Central memory CD8-positive, alpha-beta T cell (primary cell): ENCODE measurements around the gene RPP21.

Experiments used
- ATAC-seq: fragments of 150-1000 bp; cut with Tn5 transposase; replicated peaks from 2 replicates; pipeline ENCODE4 v1.10.0; 2022; ENCODE audit warnings: mild to moderate bottlenecking, moderate FRiP score, moderate number of reproducible peaks; ENCODE audit not compliant: poor library complexity, severe bottlenecking; ENCODE audit errors: extremely low read depth
- DNase-seq, 2 donors: peaks; one replicate each; pipeline ENCODE4 v3.0.0; 2021; ENCODE audit warnings: low spot score in 2 of 2
- H3K27ac Mint-ChIP-seq: one replicate; pipeline ENCODE4 v1.8.0; 2022; ENCODE audit warnings: low read depth, mild to moderate bottlenecking, moderate library complexity, mixed read lengths
- H3K27me3 Mint-ChIP-seq: one replicate; pipeline ENCODE4 v1.8.0; 2022; ENCODE audit warnings: mixed read lengths
- H3K36me3 Mint-ChIP-seq: one replicate; pipeline ENCODE4 v1.8.0; 2022; ENCODE audit warnings: mild to moderate bottlenecking, moderate library complexity, mixed read lengths; ENCODE audit not compliant: insufficient read depth
- H3K4me1 Mint-ChIP-seq: one replicate; pipeline ENCODE4 v1.8.0; 2022; ENCODE audit warnings: mixed read lengths
- H3K4me3 Mint-ChIP-seq: one replicate; pipeline ENCODE4 v1.8.0; 2022; ENCODE audit warnings: mild to moderate bottlenecking, moderate library complexity, mixed read lengths
- H3K9me3 Mint-ChIP-seq: one replicate; pipeline ENCODE4 v1.8.0; 2022; ENCODE audit warnings: mixed read lengths

Gene RPP21

GRCh38 chr6:30322527-30323501 lies 22.1 kb upstream of the RPP21 start:
- no peaks in the 10 kb centered on the region for H3K27me3 Mint-ChIP-seq
- H3K27ac Mint-ChIP-seq: peak overlapping the region; percentile 65
- H3K9me3 Mint-ChIP-seq: no peaks in the 10 kb centered on the region
- peak overlapping the region; percentile 74 for H3K4me3 Mint-ChIP-seq
- DNase-seq (no peak), ATAC-seq (no peak)
- peaks cover 29% of the 10 kb centered on the region for H3K36me3 Mint-ChIP-seq
- H3K4me1 Mint-ChIP-seq: peaks cover 90% of the 10 kb centered on the region

DNA sequence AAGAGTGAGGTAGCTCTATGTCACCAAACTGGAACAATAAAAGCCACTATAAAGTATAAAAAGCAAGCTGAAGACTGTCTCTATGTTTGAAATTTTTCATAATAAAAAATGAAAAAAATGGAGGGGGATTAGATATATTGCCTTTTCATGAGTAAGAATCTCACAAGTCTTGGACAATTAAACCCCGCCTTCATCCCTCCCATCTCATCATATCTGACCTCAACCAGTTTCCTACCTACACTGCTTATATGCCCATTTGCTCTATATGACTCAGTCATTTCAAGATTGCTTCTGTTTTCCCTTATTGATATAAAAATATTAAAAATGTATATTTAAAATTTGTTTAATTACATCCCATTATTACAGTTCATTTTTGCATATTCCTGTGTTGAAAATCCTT lies 21.1 kb upstream of the RPP21 start:
- H3K36me3 Mint-ChIP-seq: peaks cover 34% of the 10 kb centered on the region
- no peaks in the 10 kb centered on the region for H3K9me3 Mint-ChIP-seq
- H3K4me3 Mint-ChIP-seq: peak overlapping the region; percentile 92
- peaks cover 87% of the 10 kb centered on the region for H3K4me1 Mint-ChIP-seq
- H3K27me3 Mint-ChIP-seq: no peaks in the 10 kb centered on the region
- DNase-seq (no peak), ATAC-seq (no peak)
- peak overlapping the region; percentile 25 for H3K27ac Mint-ChIP-seq

- peak overlapping the region; percentile 92 for H3K4me3 Mint-ChIP-seq
- no peaks in the 10 kb centered on the region for H3K9me3 Mint-ChIP-seq
- H3K36me3 Mint-ChIP-seq: peaks cover 41% of the 10 kb centered on the region
- peak overlapping the region; percentile 98 for H3K27ac Mint-ChIP-seq
- DNase-seq: no peak
- peaks cover 79% of the 10 kb centered on the region for H3K4me1 Mint-ChIP-seq
- H3K27me3 Mint-ChIP-seq: no peaks in the 10 kb centered on the region
- peak; percentile 70 for ATAC-seq
Measured at GRCh38 chr6:30325150-30325872, 19.6 kb upstream of the RPP21 start.

DNA sequence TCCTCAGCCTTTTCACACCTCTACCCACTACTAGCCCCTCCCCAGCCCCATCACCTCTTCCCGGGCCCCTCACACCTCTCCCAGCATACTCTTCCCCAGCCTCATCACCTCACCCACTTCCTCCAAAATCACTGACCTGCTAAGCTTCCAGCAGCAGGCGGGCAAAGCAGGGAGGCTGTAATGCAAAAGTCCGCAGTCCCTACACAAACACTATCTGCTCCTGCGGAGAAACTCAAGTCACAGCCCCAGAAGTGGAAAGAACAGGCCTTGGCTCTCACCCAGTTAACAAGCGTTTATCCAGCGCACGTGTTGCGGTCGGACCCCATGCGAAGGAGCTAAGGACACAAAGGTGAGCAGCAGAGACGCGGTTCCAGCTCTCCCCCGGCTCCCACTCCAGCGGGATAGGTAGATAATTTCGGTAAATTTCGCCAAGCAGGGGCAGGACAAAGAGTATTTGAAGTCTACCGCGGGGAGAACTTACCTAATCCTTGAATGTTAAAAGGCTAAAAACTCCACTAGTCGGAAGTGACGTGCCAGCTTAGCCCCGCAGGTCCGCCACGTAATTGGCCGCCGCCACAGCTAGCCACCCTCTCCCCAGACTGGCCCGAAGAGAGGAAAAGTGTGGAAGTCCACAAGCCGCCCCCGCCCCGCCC lies 19.0 kb upstream of the RPP21 start:
- Mint-ChIP-seq H3K27ac (peak overlapping the region; percentile 98), H3K4me3 (peak overlapping the region; percentile 92), H3K9me3 (no peaks in the 10 kb centered on the region), H3K27me3 (no peaks in the 10 kb centered on the region), H3K4me1 (peaks cover 72% of the 10 kb centered on the region), H3K36me3 (peaks cover 42% of the 10 kb centered on the region)
- ATAC-seq: peak; percentile 54
- peak; percentile 67 to 85 for DNase-seq

DNA sequence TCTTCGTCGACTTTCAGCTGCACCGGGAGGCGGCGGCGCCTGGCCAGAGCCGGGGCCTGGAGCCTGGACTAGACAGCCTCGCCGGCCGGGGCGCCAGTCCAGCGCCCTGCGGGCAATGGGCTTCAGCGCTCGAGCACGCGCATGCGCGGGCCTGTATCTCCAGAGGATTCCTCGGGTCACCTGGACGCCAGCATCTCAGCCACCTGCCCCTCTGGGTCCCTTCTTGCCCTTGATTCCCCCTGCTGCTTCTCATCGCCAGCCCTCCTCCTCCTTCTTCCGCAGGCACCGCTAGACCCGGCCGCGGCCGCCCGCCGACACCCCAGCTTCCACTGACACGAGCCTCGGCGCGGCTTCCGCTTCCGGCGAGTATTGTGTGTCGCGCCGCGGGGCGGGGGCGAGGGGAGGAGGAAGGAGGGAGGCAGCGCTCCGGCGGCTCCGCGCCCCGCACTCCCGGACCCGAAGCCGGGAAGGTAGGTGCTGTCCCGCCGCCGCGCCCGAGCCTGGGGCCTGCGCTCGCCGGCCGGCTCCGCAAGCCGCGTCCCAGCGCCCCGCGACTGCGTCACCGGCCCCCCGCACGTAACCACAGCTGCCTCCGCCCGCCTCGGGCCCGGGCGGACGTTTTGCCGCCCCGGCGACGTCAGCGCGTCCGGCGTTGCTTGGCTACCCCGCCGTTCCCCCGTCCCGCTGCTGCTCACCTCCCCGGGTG lies 18.3 kb upstream of the RPP21 start, which contains the start of gene TRIM39:
TSS of gene TRIM39 (plus strand) at position 402 of the 706 bp plus-strand sequence. CDS start 2,391 bp downstream, outside the sequence.
- no peaks in the 10 kb centered on the region for H3K9me3 Mint-ChIP-seq
- peaks cover 48% of the 10 kb centered on the region for H3K36me3 Mint-ChIP-seq
- DNase-seq: peak; percentile 81 to 87
- peak within 1 kb of the TSS; percentile 92 for H3K4me3 Mint-ChIP-seq
- peak within 1 kb of the TSS; percentile 98 for H3K27ac Mint-ChIP-seq
- H3K27me3 Mint-ChIP-seq: no peaks in the 10 kb centered on the region
- ATAC-seq: peak; percentile 59
- peaks cover 66% of the 10 kb centered on the region for H3K4me1 Mint-ChIP-seq

DNA sequence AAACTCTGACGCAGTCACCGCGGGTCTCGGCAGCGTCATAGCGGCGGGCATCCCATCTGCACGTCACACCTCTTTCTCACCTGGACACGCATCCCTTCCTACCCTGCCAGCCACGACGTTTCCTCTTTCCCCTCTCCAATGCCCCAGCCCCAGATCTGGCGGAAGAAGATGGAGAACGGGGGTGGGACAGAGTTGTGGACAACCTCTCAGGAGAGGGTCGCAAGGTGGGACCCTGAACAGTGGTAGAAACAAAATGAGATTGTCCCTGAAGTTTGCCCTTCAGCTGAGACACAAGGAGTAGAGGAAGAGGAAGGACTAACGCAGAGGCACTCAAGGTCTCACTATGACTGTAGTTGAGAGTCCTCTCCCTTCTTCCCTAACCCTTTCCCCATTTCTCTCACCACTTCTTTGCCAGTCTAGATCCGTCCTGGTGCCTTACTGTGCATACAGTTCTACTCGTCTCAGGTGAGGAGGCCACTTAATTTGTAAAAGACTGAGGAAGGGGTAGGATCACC lies 17.7 kb upstream of the RPP21 start:
- H3K4me3 Mint-ChIP-seq: peak overlapping the region; percentile 92
- H3K4me1 Mint-ChIP-seq: peaks cover 60% of the 10 kb centered on the region
- peaks cover 50% of the 10 kb centered on the region for H3K36me3 Mint-ChIP-seq
- H3K27me3 Mint-ChIP-seq: no peaks in the 10 kb centered on the region
- no peak for DNase-seq
- peak overlapping the region; percentile 98 for H3K27ac Mint-ChIP-seq
- no peaks in the 10 kb centered on the region for H3K9me3 Mint-ChIP-seq
- no peak for ATAC-seq

GRCh38 chr6:30328397-30328796 lies 16.6 kb upstream of the RPP21 start:
- no peaks in the 10 kb centered on the region for H3K27me3 Mint-ChIP-seq
- H3K4me3 Mint-ChIP-seq: peak overlapping the region; percentile 92
- peaks cover 53% of the 10 kb centered on the region for H3K4me1 Mint-ChIP-seq
- no peak for DNase-seq
- ATAC-seq: no peak
- peaks cover 55% of the 10 kb centered on the region for H3K36me3 Mint-ChIP-seq
- H3K27ac Mint-ChIP-seq: peak overlapping the region; percentile 98
- H3K9me3 Mint-ChIP-seq: no peaks in the 10 kb centered on the region

DNA sequence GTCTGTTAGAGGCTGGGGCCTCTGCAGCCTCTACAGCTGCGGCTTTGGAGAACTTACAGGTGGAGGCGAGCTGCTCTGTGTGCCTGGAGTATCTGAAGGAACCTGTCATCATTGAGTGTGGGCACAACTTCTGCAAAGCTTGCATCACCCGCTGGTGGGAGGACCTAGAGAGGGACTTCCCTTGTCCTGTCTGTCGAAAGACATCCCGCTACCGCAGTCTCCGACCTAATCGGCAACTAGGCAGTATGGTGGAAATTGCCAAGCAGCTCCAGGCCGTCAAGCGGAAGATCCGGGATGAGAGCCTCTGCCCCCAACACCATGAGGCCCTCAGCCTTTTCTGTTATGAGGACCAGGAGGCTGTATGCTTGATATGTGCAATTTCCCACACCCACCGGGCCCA lies 15.6 kb upstream of the RPP21 start:
- Mint-ChIP-seq H3K4me1 (peaks cover 44% of the 10 kb centered on the region), H3K36me3 (peaks cover 65% of the 10 kb centered on the region)

GRCh38 chr6:30331981-30332380 lies 13.0 kb upstream of the RPP21 start:
- H3K36me3 Mint-ChIP-seq: peaks cover 63% of the 10 kb centered on the region

More for the DNA sequence above, 15.6 kb upstream of the RPP21 start:
- H3K4me3 Mint-ChIP-seq: no peak overlapping the region
- H3K27me3 Mint-ChIP-seq: no peaks in the 10 kb centered on the region
- no peak overlapping the region for H3K27ac Mint-ChIP-seq
- ATAC-seq (no peak), DNase-seq (no peak)
- no peaks in the 10 kb centered on the region for H3K9me3 Mint-ChIP-seq

DNA sequence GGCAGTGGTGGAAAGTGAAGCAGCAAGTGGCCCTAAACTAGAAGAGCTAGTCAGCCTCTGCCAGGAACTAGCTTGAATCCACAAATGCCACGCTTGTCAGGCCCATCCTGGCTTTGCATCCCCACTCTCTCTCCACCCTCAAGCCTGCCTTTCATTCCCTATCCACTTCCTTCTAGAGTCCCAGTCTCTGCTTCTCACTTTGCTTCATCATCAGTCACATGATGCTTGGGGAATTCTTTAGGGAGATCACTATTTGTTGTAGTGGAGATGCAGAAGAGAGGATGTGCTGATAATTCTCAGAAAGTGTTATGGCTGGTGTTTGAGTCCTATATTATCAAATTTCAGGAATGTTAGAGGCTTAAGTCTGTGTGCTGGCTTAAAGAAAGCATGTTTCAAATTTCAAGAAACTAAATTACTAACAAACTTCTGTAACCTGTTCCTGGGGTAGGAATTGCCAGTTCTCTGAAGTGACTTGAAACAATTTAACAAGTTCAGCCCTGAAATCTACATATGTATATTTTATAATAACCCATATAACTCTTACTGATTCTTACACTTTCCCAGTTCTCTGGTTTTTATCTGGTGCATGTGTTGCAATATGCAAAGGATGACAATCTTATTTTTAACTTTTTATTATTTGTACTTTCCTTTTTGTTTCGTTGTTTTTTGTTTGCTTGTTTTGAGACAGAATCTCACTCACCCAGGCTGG lies 10.7 kb upstream of the RPP21 start:
- Mint-ChIP-seq H3K27ac (no peak overlapping the region), H3K4me3 (no peak overlapping the region), H3K36me3 (peaks cover 59% of the 10 kb centered on the region)

More at GRCh38 chr6:30331981-30332380, 13.0 kb upstream of the RPP21 start:
- no peak overlapping the region for H3K4me3 Mint-ChIP-seq
- H3K9me3 Mint-ChIP-seq: no peaks in the 10 kb centered on the region
- no peak for ATAC-seq
- no peak overlapping the region for H3K27ac Mint-ChIP-seq
- no peak for DNase-seq
- no peaks in the 10 kb centered on the region for H3K27me3 Mint-ChIP-seq
- H3K4me1 Mint-ChIP-seq: peaks cover 19% of the 10 kb centered on the region

GRCh38 chr6:30340589-30341054 lies 4.3 kb upstream of the RPP21 start:
- H3K27me3 Mint-ChIP-seq: no peaks in the 10 kb centered on the region
- H3K36me3 Mint-ChIP-seq: peaks cover 36% of the 10 kb centered on the region
- no peak for ATAC-seq

More for the DNA sequence above, 10.7 kb upstream of the RPP21 start:
- Mint-ChIP-seq H3K4me1 (no peaks in the 10 kb centered on the region), H3K27me3 (no peaks in the 10 kb centered on the region), H3K9me3 (no peaks in the 10 kb centered on the region)
- no peak for ATAC-seq
- DNase-seq: no peak

More at GRCh38 chr6:30340589-30341054, 4.3 kb upstream of the RPP21 start:
- Mint-ChIP-seq H3K4me1 (peaks cover 1% of the 10 kb centered on the region), H3K27ac (no peak overlapping the region), H3K4me3 (no peak overlapping the region), H3K9me3 (no peaks in the 10 kb centered on the region)
- DNase-seq: no peak
